CD1c-positive myeloid dendritic cell (primary cell): ENCODE data around the gene FAM236A.
"Not testable (repeated sequence)": the region's sequence is repeated elsewhere in the genome, so short reads cannot be mapped to it uniquely, and the experiment has no call there.

Source experiments
- DNase-seq: peaks from one replicate; pipeline ENCODE4 v3.0.0-alpha.2; 2016; ENCODE audit errors: extremely low spot score

Gene FAM236A

DNA sequence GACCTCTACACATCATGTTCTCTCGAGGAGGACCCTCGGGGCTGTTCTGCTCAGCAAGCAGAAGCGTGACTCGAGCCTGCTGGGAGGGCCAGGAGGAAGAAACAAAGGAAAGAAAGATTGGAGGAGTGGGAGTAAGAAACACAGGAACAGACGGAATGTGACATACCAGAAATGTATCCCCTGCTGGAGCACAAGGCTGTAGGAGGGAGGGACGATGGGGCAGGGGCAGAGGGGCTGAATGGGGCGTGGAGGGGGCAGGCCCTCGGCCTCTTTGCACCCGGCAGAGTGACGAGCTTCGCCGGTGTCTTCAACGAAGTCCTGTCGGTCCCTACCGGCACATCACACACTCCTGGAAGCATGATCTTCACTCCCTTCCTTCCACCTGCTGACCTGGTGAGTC is at the start of gene FAM236A:
TSS of gene FAM236A (plus strand) at position 301 of the 400 bp plus-strand sequence. CDS start at position 358, 57 bp downstream.
- DNase-seq = not testable (repeated sequence)

DNA sequence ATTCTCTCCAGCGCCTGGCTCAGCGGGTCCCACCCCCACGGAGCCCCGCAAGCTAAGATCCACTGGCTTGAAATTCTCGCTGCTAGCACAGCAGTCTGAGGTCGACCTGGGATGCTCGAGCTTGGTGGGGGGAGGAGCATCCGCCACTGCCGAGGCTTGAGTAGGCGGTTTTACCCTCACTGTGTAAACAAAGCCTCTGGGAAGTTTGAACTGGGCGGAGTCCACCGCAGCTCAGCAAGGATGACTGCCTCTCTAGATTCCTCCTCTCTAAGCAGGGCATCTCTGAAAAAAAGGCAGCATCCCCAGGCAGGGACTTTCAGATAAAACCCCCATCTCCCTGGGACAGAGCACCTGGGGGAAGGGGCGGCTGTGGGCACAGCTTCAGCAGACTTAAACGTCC is 48.3 kb upstream of the FAM236A start:
- DNase-seq = not testable (repeated sequence)

DNA sequence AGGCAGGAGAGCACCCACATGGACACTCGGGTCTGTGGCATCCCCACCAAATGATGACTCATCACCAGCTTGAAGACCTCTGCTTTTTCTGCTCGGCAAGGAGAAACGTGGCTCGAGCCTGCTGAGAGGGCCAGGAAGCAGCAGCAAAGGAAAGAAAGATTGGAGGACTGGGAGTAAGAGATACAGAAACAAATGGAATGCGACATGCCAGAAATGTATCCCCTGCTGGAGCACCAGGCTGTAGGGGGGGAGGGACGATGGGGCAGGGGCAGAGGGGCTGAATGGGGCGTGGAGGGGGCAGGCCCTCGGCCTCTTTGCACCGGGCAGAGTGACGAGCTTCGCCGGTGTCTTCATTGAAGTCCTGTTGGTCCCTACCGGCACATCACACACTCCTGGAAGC is 25.7 kb upstream of the FAM236A start, which contains the start of gene FAM236C:
TSS of gene FAM236C (plus strand) at position 301 of the 400 bp plus-strand sequence. CDS start 100 bp downstream, outside the sequence.
- not testable (repeated sequence) for DNase-seq

DNA sequence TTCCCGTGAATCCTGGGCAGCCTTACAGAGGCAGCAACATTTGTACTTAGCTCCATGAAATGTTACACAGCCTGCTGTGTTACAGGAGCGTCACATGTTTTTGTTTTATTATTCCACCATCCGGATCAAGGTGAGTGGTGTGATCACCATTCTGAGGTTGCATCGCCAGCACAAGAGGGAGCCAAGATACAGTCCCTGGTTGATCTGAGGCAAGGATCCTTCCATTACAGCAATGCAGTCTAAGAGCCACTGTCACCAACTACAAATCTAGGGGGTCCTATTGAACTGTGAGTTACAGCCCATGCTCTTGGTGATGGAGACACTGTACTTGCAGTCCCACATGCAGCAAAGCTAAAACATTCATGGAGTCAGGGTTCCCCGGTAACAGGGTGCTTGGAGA is 21.9 kb upstream of the FAM236A start:
- DNase-seq = not testable (repeated sequence)

DNA sequence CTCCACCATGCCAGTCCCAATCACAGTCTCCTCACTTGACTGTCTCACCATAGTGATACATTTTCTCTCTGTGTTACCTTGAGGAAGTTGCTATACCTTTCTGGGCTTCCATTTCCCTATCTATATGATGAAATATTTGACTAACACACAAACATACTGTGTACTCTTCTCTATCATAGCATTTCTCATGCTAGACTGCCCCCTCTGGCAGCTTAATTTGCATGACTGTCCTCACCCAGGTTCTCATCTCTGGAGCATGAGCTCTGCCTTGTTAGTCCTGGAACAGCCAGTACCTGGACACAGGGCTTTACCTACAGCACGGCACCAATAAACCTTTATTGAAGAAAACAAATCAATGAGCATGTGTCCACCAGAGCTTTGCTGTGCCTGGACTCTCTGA is 5.7 kb upstream of the FAM236A start:
- not testable (repeated sequence) for DNase-seq

DNA sequence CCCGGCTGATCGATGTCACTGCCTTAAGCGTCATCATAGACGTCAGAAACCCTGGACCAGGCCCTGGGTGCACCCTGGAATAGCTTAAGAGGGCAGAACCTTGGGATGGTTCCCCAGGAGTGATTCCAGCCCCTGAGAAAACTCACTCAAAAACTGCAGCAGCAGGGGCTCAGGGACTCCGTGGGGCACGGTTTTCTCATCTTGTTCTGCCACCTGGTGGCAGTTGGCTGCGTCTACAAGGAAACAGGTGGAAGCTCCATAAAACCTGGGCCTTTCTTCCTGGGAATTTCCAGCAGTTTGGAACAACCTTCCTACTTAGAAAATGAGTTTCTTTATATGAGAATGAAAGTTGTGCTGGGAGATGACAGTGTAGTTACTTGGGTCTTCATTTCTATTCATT is 1.6 kb upstream of the FAM236A start:
- DNase-seq = not testable (repeated sequence)

DNA sequence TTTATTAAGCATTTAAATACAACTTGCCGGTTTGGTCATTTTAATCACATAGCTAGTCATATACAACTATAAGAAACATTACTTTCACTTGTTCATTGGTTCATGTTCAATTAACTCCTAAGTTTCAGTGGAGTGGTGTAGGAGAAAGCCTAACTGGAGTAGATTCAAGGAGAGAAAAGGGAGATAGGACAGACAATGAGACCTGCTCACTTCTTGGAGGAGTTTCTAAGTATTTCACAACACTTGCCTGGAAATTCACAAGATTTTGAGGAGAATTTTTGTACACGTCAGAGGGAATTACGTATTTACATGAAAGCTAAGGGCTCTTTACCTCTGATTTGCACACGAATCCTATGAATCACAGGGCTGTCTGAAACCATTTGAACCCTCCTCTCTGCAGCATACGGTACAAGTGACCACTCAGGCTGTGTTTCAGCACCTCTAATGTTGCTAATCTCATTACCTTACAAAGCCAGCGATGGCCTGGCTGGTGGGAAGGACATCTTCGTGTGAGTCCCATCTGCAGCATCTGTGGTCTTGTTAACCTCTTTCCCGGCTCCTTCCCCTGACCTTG is 1.0 kb upstream of the FAM236A start:
- not testable (repeated sequence) for DNase-seq

DNA sequence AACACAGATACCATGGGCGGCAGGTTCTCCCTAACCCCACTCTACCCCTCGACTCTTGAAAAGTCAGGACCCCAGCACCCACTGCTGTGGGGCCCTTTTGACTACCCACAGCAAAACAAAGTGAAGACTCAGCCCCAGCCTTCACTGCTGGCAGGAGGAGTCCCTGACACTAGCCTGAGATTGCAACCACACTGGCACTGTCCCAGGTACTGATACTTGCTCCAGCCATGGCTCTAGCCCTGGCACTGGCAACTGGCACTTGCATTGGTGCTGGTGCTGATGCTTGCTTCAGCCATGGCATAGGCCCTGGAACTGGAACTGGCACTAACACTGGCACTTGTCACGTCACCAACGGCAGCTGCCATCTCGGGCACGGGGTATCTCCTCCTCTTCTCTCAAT is 4.3 kb downstream of the FAM236A start:
- DNase-seq = not testable (repeated sequence)

DNA sequence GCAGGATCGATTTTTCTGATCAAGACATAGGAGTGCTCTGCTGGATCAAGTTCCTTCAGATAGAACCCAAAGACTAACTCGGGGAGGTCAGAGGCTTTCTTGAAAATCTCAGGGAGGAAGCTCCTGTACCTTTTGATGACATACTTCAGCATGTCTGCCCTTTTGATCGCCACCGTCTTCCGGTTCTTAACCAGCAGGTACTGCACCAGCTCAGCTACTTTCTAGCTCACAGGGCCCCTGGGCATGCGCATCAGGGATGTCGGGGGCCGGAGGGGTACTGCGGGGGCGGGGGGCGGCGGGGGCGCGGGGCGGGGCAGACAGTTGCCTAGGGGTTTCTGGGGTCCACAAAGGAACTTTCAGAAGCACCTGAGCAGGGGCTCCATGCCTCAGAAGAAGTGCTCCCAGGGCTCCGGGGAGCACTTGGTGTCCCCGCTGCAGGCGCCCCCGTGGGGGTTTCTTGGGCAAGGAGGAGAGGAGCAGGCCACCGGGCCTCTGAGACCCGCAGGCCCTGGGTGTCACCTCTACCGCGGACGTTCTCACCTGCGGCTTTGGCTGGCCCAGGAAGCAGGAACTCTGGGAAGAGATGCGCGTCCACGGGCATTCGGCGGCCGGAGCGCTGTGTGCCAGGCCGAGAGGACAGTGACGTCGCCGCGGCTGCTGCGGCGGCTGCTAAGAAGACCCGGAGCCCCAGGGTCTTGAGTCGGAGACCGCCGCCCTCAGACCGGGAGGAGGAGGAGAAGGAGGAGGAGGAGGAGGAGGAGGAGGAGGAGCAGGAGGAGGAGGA is 5.2 kb downstream of the FAM236A start:
- not testable (repeated sequence) for DNase-seq

DNA sequence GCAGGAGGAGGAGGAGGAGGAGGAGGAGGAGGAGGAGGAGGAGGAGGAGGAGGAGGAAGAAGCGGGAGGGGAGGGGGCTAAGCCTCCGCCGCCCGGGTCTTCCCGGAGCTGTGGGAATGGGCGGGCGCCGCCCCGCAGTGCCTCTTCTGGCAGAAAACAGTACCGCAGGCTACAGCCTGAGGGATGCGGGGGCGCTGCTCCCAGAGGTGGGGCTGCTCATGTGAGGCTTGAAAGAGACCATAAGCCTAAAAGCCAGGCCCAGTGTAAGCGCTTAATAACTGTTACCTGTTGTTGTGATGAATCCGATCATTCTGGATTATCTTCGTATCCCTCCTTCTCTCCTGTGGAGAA is 5.8 kb downstream of the FAM236A start, which contains the start of gene DMRTC1:
TSS of gene DMRTC1 (minus strand) at position 19 of the 351 bp plus-strand sequence. CDS start 68,143 bp downstream, outside the sequence.
- not testable (repeated sequence) for DNase-seq

DNA sequence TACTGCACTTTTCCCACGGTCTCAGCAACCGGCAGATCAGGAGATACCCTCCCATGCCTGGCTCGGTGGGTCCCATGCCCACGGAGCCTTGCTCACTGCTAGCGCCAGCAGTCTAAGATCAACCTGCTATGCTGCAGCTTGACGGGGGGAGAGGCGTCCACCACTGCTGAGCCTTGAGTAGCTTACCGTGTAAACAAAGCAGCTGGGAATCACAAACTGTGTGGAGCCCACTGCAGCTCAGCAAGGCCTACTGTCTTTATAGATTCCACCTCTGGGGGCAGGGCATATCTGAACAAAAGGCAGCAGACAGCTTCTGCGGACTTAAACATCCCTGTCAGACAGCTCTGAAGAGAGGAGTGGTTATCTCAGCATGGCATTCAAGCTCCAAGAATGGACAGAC is 22.0 kb downstream of the FAM236A start:
- not testable (repeated sequence) for DNase-seq

DNA sequence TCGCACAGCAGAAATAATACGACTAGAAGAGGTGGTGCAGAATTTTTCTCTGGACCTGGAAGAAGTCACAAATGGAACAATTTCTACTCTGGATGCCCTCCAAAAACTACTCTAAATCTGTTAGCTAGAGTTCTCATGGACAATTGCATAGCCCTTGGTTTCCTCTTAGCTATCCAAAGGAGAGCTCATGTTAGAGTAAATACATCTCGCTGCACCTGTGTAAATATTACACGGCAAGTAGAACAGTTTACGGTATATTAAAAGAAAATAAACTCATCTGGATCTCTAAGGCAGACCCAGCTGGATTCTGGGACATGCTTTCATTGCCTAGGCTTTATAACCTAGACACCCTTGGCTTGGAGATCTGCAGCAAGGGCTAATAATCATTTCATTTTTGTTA is 33.9 kb downstream of the FAM236A start:
- DNase-seq = not testable (repeated sequence)

DNA sequence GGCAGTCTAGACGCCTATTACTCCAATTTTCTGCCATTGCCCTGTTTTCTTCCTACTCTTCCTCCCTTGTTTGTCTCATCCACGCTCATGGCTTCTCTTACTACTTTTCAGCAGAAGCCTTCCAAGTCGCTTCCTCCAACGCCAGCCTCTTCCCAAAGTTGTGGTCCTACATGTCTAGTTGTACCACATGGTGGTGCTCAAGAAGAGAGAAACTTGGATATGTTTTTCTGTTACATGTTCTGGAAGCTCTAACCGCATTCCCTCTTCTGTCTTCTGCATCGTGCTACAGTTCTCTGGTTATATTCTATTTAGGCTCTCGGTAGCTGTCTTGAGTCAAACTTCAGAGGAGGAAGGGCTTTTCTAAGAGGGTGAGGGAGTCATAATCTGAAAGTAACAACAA is 36.9 kb downstream of the FAM236A start:
- DNase-seq = not testable (repeated sequence)

DNA sequence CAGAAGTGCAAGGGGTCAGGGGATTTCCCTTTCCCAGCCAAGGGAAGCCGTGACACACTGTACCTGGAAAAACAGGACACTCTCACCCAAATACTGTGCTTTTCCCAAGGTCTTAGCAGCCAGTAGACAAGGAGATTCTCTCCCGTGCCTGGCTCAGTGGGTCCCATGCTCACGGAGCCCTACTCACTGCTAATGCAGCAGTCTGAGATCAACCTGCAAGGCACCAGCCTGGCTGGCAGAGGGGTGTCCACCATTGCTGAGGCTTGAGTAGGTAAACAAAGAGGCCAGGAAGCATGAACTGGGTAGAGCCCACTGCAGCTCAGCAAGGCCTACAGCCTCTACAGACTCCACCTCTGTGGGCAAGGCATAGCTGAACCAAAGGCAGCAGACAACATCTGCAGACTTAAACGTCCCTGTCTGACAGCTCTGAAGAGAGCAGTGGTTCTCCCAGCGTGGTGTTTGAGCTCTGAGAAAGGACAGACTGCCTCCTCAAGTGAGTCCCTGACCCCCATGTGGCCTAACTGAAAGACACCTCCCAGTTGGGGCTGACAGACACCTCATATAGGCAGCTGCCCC is 43.0 kb downstream of the FAM236A start:
- DNase-seq = not testable (repeated sequence)
